K562 (cell line): Measurements from ENCODE around the gene VDAC1. TPM values are rescaled to one million over a fixed set of nuclear protein-coding genes. Genes with fewer than 3 reads are reported as not detected.

Experiments
- BMI1 ChIP-seq: fragments of 150-350 bp; IDR thresholded peaks from 2 replicates; pipeline ENCODE4 v1.6.1; 2014; ENCODE audit warnings: low read length
- BRCA1 ChIP-seq, 2 experiments: fragments of 450-650 bp in 1 of 2; sonication (generic) in 1 of 2; formaldehyde crosslinking in 1 of 2; IDR thresholded peaks; 2 replicates each; pipeline versions ENCODE4 v1.5.0 to v1.6.1; 2017 to 2020; ENCODE audit warnings: mild to moderate bottlenecking in 1 of 2, missing genetic modification reagents in 1 of 2
- CC2D1A ChIP-seq: fragments of 450-650 bp; IDR thresholded peaks from 2 replicates; pipeline ENCODE4 v1.6.1; 2017; ENCODE audit warnings: mild to moderate bottlenecking
- CHD4 ChIP-seq: fragments of 200-600 bp; sonication (generic); IDR thresholded peaks from 3 replicates; pipeline ENCODE4 v1.6.1; 2012; ENCODE audit warnings: low read depth, mild to moderate bottlenecking, mixed read lengths, low read length, inconsistent platforms; ENCODE audit not compliant: insufficient read depth, insufficient replicate concordance, poor library complexity, severe bottlenecking
- EGR1 ChIP-seq: fragments of 450-650 bp; conservative IDR thresholded peaks from 2 replicates; pipeline ENCODE4 v1.6.1; 2017; ENCODE audit warnings: mild to moderate bottlenecking
- FOSL1 ChIP-seq: fragments of 200-800 bp; sonication (Bioruptor generic); conservative IDR thresholded peaks from 2 replicates; pipeline ENCODE4 v1.6.1; 2016; ENCODE audit warnings: missing genetic modification characterization, missing compliant biosample characterization
- HDAC6 ChIP-seq: IDR thresholded peaks from 2 replicates; pipeline ENCODE4 v1.6.1; 2012; ENCODE audit warnings: low read depth, mild to moderate bottlenecking, control low read depth, inconsistent platforms, low read length, moderate library complexity
- HDAC8 ChIP-seq: fragments of 450-650 bp; IDR thresholded peaks from 2 replicates; pipeline ENCODE4 v1.6.1; 2016; ENCODE audit warnings: mild to moderate bottlenecking, missing genetic modification characterization, moderate library complexity, missing compliant biosample characterization
- NFRKB ChIP-seq: fragments of 450-650 bp; IDR thresholded peaks from 2 replicates; pipeline ENCODE4 v1.6.1; 2016; ENCODE audit warnings: low read depth
- NR2F6 ChIP-seq: fragments of 450-650 bp; formaldehyde crosslinking; IDR thresholded peaks from 2 replicates; pipeline ENCODE4 v1.4.0; 2020; ENCODE audit warnings: mild to moderate bottlenecking
- POLR2AphosphoS2 ChIP-seq: IDR thresholded peaks from 2 replicates; pipeline ENCODE4 v1.6.1; 2012; ENCODE audit warnings: low read length, improper control_type of control experiment
- SAP30 ChIP-seq: fragments of 200-600 bp; sonication (generic); IDR thresholded peaks from 2 replicates; pipeline ENCODE4 v1.6.1; 2012; ENCODE audit warnings: borderline replicate concordance, low read depth, mild to moderate bottlenecking, moderate library complexity, low read length, control low read depth, inconsistent platforms; ENCODE audit not compliant: insufficient read depth, poor library complexity, severe bottlenecking
- THRAP3 ChIP-seq: fragments of 450-650 bp; IDR thresholded peaks from 2 replicates; pipeline ENCODE4 v1.6.1; 2016; ENCODE audit warnings: mild to moderate bottlenecking, inconsistent platforms, borderline replicate concordance
- USF2 ChIP-seq: sonication (generic); formaldehyde crosslinking; IDR thresholded peaks from 2 replicates; pipeline ENCODE4 v1.5.0; 2020; ENCODE audit warnings: missing genetic modification reagents
- ZNF274 ChIP-seq: IDR thresholded peaks from 2 replicates; pipeline ENCODE4 v1.6.1; 2011; ENCODE audit warnings: low read depth, mild to moderate bottlenecking, low read length, moderate library complexity, borderline replicate concordance
- ZNF75A ChIP-seq: fragments of 450-650 bp; formaldehyde crosslinking; IDR thresholded peaks from 2 replicates; pipeline ENCODE4 v1.4.0; 2020; ENCODE audit warnings: mild to moderate bottlenecking
- polyA plus RNA-seq, 8 experiments: library from polyadenylated mRNA; depleted of rRNA in 4 of 8; stranded (reverse) in 5 of 8; unstranded in 3 of 8; fragments of >200 nt; fragmentation: Nextera tagmentation in 2 of 8; fragmentation: Illumina TruSeq in 1 of 8; extraction: Ambion mirVana in 2 of 8; extraction: Trizol in 1 of 8; gene quantifications; 2 replicates each; pipeline versions ENCODE4 v1.2.1 to v1.2.3, GENCODE V29; 2011 to 2014; ENCODE audit warnings: inconsistent platforms in 1 of 8, missing spikeins in 1 of 8
- total RNA-seq, 7 experiments: library from RNA; depleted of rRNA in 6 of 7; stranded (reverse); fragments of >200 nt in 6 of 7; fragmentation: Illumina TruSeq in 2 of 7; extraction: Trizol in 2 of 7; gene quantifications; 2 replicates each; pipeline versions ENCODE4 v1.2.1 to v1.2.3, GENCODE V29; 2011 to 2021; ENCODE audit warnings: low replicate concordance in 1 of 7
- TF ChIP-seq, protein P1 (sequence below): sonication (generic); formaldehyde crosslinking; IDR thresholded peaks from 2 replicates; pipeline ENCODE4 v1.8.0; 2022; ENCODE audit warnings: mild to moderate bottlenecking, missing genetic modification reagents, borderline replicate concordance
- TF ChIP-seq, protein P2 (sequence below): sonication (generic); formaldehyde crosslinking; IDR thresholded peaks from 2 replicates; pipeline ENCODE4 v1.8.0; 2022; ENCODE audit warnings: mild to moderate bottlenecking, missing genetic modification reagents
- TF ChIP-seq, protein P3 (sequence below): fragments of 250-450 bp; sonication (Bioruptor Pico); IDR thresholded peaks from 2 replicates; pipeline ENCODE4 v1.8.0; 2022; ENCODE audit warnings: inconsistent platforms

Gene VDAC1
- total and polyA plus RNA-seq, 9 of the 15 experiments (the other 6 are each of a cell fraction or from before 2014, with no cell fraction given) = 168 to 366 (median 293) TPM

DNA sequence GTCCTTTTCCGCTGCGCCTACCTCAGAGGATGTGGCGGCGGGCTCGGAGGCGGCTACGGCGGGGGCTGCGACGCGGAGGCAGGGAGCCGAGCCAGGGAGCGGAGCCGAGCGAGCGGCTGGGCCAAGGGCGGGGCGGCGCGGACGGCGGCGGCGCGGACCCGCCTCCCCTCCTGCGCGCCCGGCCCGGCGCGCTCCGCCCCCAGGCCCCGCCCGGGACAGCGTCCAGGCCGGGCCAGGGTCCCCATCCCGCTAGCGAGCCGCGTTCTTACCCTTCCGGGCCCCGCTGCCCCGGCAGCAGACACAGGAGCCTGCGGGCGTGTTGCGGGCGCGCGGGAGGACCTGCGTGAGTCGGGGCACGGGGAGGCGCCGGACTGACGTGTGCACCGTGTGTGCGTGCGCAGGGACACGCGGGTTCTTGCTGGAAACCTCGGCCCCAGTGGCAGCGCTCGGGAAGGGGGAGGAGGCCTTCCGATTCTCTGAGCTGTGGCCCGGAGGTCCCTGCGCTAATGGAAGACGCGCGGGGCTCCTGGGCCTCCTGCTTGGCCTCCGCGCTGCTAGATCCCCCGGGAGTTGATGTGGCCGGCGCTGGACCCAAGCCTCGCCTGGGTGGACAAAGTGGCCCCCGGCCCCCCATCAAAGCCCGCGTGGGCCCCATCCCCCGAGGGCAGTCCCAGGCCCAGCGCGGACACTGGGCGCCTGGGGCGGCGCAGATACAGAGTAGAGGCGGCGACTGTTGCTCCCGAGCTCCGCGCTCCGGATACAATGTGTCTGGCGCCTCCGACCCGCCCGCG lies at the start of gene VDAC1 (continued):
- TF ChIP-seq, protein P1, sequence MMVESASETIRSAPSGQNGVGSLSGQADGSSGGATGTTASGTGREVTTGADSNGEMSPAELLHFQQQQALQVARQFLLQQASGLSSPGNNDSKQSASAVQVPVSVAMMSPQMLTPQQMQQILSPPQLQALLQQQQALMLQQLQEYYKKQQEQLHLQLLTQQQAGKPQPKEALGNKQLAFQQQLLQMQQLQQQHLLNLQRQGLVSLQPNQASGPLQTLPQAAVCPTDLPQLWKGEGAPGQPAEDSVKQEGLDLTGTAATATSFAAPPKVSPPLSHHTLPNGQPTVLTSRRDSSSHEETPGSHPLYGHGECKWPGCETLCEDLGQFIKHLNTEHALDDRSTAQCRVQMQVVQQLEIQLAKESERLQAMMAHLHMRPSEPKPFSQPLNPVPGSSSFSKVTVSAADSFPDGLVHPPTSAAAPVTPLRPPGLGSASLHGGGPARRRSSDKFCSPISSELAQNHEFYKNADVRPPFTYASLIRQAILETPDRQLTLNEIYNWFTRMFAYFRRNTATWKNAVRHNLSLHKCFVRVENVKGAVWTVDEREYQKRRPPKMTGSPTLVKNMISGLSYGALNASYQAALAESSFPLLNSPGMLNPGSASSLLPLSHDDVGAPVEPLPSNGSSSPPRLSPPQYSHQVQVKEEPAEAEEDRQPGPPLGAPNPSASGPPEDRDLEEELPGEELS (CRISPR knock-in tag) = no peak
- TF ChIP-seq CHD4 = no peak
- TF ChIP-seq ZNF75A (CRISPR knock-in tag) = no peak
- TF ChIP-seq SAP30 = no peak
- TF ChIP-seq BRCA1 (IDR thresholded peaks at IDR 0.05) = no peak
- TF ChIP-seq BRCA1 (CRISPR knock-in tag; IDR thresholded peaks at IDR 0.05) = no peak
- TF ChIP-seq NR2F6 (CRISPR knock-in tag) = no peak
- TF ChIP-seq THRAP3 = no peak
- TF ChIP-seq, protein P2, sequence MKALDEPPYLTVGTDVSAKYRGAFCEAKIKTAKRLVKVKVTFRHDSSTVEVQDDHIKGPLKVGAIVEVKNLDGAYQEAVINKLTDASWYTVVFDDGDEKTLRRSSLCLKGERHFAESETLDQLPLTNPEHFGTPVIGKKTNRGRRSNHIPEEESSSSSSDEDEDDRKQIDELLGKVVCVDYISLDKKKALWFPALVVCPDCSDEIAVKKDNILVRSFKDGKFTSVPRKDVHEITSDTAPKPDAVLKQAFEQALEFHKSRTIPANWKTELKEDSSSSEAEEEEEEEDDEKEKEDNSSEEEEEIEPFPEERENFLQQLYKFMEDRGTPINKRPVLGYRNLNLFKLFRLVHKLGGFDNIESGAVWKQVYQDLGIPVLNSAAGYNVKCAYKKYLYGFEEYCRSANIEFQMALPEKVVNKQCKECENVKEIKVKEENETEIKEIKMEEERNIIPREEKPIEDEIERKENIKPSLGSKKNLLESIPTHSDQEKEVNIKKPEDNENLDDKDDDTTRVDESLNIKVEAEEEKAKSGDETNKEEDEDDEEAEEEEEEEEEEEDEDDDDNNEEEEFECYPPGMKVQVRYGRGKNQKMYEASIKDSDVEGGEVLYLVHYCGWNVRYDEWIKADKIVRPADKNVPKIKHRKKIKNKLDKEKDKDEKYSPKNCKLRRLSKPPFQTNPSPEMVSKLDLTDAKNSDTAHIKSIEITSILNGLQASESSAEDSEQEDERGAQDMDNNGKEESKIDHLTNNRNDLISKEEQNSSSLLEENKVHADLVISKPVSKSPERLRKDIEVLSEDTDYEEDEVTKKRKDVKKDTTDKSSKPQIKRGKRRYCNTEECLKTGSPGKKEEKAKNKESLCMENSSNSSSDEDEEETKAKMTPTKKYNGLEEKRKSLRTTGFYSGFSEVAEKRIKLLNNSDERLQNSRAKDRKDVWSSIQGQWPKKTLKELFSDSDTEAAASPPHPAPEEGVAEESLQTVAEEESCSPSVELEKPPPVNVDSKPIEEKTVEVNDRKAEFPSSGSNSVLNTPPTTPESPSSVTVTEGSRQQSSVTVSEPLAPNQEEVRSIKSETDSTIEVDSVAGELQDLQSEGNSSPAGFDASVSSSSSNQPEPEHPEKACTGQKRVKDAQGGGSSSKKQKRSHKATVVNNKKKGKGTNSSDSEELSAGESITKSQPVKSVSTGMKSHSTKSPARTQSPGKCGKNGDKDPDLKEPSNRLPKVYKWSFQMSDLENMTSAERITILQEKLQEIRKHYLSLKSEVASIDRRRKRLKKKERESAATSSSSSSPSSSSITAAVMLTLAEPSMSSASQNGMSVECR (CRISPR knock-in tag) = peak; percentile 66
- no peak for TF ChIP-seq CC2D1A
- TF ChIP-seq FOSL1 (tag) = no peak
- no peak for TF ChIP-seq BMI1
- no peak for TF ChIP-seq HDAC8
- TF ChIP-seq USF2 = no peak
- no peak for TF ChIP-seq POLR2AphosphoS2
- no peak for TF ChIP-seq HDAC6
- no peak for TF ChIP-seq EGR1
- TF ChIP-seq ZNF274 = no peak
- TF ChIP-seq NFRKB = no peak
- TF ChIP-seq, protein P3, sequence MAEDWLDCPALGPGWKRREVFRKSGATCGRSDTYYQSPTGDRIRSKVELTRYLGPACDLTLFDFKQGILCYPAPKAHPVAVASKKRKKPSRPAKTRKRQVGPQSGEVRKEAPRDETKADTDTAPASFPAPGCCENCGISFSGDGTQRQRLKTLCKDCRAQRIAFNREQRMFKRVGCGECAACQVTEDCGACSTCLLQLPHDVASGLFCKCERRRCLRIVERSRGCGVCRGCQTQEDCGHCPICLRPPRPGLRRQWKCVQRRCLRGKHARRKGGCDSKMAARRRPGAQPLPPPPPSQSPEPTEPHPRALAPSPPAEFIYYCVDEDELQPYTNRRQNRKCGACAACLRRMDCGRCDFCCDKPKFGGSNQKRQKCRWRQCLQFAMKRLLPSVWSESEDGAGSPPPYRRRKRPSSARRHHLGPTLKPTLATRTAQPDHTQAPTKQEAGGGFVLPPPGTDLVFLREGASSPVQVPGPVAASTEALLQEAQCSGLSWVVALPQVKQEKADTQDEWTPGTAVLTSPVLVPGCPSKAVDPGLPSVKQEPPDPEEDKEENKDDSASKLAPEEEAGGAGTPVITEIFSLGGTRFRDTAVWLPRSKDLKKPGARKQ = no peak
